CD4-positive, alpha-beta T cell treated with Interleukin-15 for 1 hour (primary cell): ENCODE data around the gene ARHGAP35.
A peak's percentile ranks its signal among the peaks of the same experiment; 100 is the strongest.
"Not testable (repeated sequence)": the region's sequence is repeated elsewhere in the genome, so short reads cannot be mapped to it uniquely, and the experiment has no call there.

Experiments
- DNase-seq: peaks from one replicate; pipeline ENCODE4 v3.0.0-alpha.2; 2020

The ARHGAP35 gene

DNA sequence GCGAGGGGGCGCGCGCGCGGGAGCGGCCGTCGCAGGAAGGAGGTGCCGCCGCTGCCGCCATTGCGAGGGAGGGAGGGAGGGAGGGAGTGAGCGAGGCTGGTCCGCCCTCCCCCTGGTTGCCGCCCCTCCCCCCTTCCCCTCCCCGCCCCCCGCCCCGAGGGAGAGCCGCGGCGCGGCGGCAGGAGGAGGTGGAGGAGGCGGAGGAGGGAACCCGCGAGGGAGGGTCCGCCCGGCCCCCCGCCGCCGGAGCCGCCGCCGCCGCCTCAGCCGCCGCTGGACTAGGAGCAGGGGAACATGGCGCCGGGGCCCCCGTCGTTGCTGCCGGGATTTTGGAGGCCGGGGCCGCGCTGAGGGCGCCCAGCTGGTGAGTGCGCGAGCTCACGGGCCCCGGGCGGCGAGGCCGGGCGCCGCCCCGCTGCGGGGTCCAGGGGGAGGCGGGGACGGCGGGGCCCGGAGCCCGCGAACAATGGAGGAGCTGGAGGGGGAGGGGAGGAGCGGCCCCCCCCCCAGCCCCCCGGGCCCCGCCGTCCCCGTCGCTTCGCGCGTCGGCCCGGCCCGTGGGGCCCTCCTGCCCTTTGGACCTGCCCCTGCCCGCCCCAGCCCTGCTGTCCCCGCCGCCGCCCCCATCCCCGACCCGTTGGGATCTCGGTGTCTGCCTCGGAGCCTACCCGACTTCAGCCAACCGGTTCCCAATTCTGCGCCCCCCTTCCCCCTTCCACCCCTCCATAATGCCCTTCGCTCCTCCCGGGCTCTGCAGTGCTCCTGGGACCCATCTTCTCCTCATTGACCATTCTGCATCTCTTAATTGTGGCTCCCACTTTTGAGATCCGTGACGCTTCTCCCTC is at the start of gene ARHGAP35:
ARHGAP35 (plus strand) TSS at position 152 of the 845 bp plus-strand sequence. CDS start 57,679 bp downstream, outside the sequence.
- DNase-seq: peak; percentile 89

DNA sequence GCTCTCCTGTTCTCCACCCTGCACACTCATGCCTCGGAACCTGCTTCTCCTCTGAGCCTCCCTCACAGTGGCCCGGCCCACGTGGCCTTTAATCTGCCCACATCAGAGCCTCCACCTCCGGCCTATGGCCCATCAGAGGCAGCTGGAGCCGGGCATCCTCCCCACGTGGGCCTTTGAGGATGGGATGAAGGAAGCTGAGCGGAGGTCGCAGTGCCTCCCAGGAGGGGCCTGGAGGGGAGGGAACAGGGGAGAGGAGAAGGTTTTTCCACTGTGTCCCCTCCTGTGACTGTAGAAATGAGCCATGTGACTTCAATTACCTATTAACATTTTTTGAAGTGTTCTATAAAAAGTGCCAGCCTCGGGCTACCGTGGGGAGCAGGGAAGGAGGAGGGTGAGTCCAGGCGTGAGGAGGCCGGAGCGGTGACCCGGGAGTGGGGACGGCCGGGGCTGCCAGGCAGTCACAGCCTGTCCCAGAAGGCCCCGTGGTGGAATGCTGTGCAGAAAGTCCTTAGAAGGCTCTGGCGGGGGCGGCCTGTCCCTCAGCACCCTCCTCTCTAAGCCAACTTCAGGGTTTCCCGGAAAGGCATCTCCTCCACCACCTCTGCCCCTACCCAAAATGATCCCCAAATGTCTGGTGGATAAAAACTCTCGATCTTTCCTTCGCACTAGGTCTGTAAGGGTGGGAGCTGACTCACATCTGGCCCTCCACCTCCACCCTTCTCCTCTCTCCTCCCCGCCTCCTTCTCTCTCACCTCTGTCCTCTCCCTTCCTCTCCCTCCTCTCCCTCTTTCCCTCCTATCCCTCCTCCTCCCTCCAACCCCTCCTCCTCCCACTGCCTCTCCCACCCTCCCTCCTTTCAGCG is 47.6 kb upstream of the ARHGAP35 start:
- DNase-seq: no peak

DNA sequence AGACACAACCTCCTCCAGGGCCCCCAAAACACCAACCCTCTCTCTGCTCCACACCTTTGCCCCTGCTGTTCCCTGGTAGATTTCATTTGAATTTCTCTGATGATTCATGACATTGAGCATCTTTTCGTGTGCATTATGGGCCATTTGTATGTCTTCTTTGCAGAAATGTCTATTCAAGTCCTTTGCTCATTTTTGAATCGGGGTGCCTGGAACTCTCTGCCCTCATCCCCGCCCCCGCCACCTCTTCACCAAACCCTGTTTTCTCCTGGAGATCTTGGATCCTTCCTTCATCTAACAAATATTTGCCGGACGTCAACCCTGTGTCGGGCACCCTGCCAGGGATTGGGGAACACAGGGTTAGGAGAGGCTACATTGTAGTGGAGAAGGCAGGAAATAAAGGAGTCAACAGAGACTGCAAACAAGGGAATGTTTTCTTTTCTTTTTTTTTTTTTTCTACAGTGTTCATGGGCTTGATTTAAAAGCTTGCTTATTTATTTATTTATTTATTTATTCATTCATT is 46.9 kb upstream of the ARHGAP35 start:
- DNase-seq: no peak

- DNase-seq: no peak
Measured at GRCh38 chr19:46815833-46816627, 44.8 kb upstream of the ARHGAP35 start.

- DNase-seq: no peak
Measured at GRCh38 chr19:46818812-46819211, 42.0 kb upstream of the ARHGAP35 start.

DNA sequence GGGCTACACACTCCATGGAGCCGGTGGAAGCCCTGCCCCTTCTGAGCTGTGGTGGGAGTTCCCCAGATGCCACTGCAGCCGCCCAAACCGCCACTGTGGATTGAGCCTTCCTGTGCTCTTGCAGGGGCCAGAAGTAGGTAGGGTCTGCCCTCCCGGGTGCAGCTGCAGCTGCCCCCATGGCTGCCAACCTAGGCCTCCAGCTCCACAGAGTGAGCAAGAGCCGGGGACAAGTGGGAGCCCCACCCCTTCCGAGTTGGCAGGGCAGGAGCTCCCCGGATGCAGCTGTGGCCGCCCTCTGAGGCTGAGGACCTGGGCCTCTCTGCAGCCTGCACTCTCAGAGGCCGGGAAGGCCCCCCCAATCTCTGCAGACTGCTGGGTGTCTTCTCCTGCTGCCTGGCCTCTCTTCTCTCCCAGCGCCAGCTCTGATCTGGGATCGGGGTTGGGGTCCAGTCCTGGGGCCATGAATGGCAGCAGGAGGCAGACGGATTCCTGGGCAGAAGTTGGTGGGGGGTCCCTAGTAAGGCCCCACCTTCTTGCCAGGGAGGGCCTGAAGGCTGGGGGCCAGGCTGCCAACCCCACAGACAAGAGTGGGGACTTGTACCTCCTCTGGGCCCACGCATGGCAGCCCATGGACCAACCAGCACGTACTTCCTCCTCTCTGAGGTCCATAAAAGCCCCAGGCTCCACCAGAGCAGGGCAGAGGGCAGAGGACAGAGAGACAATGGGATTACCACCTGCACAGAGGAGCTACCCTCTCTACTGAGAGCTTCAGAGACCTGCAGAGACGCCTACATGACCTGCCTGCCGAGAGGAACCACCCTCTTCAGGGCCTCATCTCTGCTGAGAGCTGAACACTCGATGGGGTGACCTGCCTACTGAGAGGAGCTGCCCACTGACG is 39.0 kb upstream of the ARHGAP35 start:
- DNase-seq: peak; percentile 73

- DNase-seq: not testable (repeated sequence)
Measured at GRCh38 chr19:46822410-46822787, 38.4 kb upstream of the ARHGAP35 start.

DNA sequence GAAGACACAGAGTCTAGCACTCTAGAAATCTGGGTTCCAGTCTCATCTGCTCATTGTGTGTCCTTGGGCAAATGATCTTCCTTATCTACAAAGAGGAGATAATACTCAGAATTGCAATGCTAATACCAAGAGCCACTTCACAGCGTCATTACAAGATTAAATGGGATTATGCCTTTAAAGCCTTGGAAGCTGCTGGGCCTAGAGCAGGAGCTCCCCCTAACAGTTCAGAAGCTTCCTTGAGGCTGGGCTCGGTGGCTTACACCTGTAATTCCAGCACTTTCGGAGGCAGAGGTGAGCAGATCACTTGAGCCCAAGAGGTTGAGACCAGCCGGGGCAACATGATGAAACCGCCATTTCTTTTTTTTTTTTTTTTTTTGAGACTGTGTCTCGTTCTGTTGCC is 37.7 kb upstream of the ARHGAP35 start:
- no peak for DNase-seq

DNA sequence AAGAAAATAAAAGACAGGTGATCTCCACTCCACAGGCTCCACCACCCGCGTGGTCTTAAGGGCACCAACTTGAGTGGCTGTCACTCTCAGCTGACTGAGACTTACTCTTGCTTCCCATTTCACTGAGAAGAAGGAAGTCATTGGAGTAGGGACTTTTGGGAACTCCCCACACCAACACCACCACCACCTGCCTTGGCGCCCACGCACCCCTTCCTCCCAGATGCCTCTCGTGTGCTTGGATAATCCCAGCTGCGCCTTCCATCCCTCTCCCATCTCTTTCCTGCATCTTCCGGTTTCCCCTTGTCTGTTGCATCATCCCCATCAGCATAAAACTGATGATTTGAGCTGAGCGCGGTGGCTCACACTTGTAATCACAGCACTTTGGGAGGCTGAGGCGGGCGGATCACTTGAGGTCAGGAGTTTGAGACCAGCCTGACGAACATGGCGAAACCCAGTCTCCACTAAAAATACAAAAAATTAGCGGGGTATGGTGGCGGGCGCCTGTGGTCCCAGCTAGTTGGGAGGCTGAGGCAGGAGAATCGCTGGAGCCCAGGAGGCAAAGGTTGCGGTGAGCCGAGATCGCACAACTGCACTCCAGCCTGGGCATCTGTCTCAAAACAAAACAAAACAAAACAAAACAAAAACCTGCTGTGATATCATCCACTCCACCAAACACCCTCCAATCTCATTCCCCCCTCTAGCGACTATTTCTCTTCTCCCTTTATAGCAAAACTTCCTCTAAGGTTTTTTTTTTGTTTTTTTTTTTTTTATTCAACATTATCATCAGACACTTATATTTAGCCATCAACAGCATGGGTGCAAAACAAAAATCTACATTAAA is 35.7 kb upstream of the ARHGAP35 start:
- DNase-seq: peak; percentile 36

DNA sequence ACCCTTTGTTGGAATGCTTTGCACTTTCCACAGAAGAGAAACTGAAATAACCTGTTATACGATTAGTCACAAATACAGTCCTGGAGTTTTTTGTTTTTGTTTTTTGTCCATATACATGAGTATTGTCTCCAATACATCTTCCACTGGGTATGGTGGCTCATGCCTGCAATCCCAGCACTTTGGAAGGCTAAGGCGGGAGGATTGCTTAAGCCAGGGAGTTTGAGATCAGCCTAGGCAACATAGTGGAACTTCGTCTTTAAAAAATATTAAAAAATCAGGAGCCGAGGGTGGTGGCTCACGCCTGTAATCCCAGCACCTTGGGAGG is 35.1 kb upstream of the ARHGAP35 start:
- DNase-seq: no peak

DNA sequence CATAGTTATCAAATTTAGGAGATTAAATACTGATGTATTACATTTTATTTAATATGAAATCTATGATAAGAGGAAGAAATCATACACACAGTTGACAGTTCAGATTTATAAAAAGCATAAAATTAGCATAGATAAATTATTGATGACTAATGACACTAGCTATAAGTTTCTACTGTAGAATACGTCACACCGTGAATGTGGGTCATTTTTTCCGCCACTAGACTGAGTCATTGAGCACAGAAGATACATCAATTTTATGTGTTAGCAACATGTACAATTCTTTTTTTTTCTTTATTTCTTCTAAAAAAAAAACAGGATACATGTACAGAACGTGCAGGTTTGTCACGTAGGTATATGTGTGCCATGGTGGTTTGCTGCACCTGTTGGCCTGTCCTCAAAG is 32.3 kb upstream of the ARHGAP35 start:
- DNase-seq: no peak

GRCh38 chr19:46830864-46831263 is 29.9 kb upstream of the ARHGAP35 start:
- DNase-seq: no peak

DNA sequence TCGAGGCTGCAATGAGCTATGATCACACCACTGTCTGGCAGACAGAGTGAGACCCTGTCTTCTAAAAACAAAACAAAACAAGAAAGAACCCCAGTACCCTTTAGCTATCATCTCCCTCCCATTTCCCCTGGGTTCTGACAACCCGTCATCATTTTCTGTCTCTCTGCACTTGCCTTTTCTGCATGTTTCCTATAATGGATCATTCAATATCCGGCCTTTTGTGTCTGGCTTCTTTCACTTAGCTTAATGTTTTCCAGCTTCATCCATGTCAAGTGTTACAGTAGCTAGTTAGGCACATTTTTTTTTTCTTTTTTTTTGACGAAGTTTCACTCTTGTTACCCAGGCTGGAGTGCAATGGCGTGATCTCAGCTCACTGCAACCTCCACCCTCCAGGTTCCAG is 26.7 kb upstream of the ARHGAP35 start:
- no peak for DNase-seq

- DNase-seq: no peak
Measured at GRCh38 chr19:46834984-46835383, 25.8 kb upstream of the ARHGAP35 start.

GRCh38 chr19:46838160-46838559 is 22.6 kb upstream of the ARHGAP35 start:
- no peak for DNase-seq

GRCh38 chr19:46839752-46840497 is 20.9 kb upstream of the ARHGAP35 start:
- no peak for DNase-seq

DNA sequence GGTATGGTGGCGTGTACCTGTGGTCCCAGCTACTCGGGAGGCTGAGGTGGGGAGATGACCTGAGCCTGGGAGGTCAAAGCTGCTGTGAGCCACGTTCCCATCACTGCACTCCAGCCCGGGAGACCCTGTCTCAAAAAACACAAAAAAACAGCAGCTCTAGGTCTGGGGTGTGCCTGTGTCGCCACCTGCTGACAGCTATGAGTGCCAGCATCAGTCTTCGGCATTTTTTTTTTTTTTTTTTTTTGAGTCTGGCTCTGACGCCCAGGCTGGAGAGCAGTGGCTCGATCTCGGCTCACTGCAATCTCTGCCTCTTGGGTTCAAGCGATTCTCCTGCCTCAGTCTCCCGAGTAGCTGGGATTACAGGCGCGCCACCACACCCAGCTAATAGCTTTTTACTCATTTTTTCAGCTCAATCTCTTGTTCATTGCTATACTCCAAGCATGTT is 20.3 kb upstream of the ARHGAP35 start:
- DNase-seq: peak; percentile 69

DNA sequence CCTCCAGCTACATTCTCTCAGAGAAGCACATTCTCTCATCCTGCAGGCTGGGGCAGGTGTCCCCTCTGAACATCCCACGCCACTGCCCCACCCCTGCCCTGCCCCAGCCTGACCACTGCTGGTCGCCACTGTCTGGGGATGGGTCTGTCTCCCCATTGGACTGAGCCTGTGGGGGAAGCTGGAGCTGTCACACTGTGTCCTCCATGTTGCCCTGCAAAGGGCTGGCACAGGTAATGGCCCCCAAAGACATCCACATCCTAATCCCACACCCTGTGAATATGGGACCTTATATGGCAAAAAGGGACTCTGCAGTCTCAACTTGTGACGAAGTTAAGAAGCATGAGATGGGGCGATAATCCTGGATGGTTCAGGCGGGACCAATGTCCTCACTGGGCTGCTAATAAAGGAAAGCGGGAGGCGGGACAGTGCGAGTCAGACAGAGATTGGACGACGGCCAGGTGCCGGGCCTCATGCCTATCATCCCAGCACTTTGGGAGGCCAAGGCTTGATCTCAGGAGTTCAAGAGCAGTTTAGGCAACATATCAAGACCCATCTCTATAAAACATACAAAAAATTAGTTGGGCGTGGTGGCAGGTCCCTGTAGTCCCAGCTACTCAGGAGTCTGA is 19.2 kb upstream of the ARHGAP35 start:
- DNase-seq: no peak

- no peak for DNase-seq
Measured at GRCh38 chr19:46842791-46843190, 18.0 kb upstream of the ARHGAP35 start.

DNA sequence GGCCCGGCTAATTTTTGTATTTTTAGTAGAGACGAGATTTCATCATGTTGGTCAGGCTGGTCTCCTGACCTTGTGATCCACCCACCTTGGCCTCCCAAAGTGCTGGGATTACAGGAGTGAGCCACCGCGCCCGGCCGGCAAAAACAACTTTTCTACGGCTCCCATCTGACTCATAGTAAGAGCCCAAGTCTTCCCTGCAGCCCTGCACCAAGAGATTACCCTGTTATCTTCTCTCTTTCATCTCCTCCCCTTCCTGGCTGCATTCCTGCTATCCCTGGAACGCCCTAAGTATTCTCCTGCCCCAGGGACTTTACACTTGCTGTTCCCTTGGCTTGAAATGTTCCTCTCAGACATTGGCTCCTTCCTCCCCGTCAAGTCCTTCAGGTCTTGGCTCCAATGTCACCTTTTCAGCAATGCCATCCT is 16.7 kb upstream of the ARHGAP35 start:
- DNase-seq: no peak
